Erythroblast (primary cell): ENCODE measurements around the gene PITX3.
"Not testable (repeated sequence)": the region's sequence is repeated elsewhere in the genome, so short reads cannot be mapped to it uniquely, and the experiment has no call there.

Experiments used
- DNase-seq, 2 experiments: peaks; one replicate each; lab custom pipeline; 2025; lab: John Stamatoyannopoulos, UW
- GATA1 ChIP-seq: IDR thresholded peaks from 2 replicates; pipeline ENCODE4 v1.6.1; 2011; ENCODE audit warnings: low read depth, mild to moderate bottlenecking, control low read depth, low read length, moderate library complexity
- POLR2A ChIP-seq: IDR thresholded peaks from 2 replicates; pipeline ENCODE4 v1.6.1; 2011; ENCODE audit warnings: mild to moderate bottlenecking, low read length

PITX3 gene

DNA sequence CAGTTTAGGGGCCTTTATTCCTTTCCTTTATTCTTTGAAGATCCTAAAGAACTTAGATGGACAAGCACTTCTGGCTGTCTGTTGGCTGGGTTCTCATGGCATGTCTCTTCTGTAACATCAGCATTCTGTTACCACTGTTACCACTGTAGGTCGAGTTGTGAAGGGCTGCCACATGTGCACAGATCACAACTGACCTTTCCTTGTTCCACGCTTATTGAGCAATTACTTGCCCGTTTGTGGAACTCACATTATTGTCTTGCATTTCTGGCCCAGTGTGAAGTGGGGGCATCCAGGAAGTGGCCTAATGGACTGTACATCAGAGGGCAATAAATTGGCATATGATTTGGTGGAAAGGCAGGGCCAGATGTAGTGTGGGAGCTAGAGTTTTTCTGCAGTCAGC, 27.7 kb upstream of the PITX3 start:
- no peak for DNase-seq
- TF ChIP-seq POLR2A (no peak), GATA1 (no peak)

DNA sequence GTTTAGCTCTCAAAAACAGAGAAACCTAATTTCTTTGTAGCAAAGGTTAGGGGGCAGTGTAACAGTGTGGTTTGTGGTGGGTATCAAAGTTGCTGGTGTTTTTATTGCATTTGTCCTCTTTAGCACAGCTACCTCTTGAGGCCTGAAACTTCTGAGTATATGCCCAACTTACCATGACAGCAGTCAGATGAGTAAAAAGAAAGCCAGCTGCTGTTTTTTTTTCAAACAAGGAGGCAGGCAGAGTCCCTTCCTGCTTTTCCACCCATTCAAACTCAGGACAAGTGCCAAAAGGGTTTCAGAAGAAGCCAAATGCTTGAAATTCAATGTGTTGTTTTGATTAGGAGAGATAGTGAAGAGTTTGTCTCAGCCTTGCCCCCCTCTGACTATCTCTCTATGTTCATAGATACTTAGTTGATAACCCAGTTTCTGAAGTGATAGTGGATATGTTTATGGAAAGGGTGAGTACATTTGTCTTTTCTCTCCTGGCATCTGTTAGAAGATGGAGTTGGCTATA, 27.1 kb upstream of the PITX3 start:
- TF ChIP-seq GATA1 (no peak), POLR2A (no peak)
- peak in 1 of 2 experiments; percentile 40 for DNase-seq

DNA sequence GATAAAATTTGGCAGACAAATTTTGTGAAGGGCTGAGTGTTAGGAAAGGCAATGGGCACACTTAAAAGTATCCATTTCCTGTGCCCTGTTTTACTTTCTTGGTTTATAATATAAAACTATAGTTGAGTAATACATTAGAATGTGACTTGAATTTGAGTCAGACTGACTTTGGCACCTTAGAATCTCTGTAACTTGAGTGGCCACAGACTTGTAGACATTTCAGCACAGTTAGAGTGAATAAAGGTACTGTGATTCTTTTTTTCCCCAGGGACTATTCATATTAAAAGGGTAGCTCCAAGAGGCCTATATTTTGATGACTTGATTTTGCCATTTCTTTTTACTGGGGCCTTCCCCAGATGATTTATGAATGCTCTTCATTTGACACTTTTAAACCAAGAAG, 26.4 kb upstream of the PITX3 start:
- DNase-seq: no peak
- TF ChIP-seq GATA1 (no peak), POLR2A (no peak)

DNA sequence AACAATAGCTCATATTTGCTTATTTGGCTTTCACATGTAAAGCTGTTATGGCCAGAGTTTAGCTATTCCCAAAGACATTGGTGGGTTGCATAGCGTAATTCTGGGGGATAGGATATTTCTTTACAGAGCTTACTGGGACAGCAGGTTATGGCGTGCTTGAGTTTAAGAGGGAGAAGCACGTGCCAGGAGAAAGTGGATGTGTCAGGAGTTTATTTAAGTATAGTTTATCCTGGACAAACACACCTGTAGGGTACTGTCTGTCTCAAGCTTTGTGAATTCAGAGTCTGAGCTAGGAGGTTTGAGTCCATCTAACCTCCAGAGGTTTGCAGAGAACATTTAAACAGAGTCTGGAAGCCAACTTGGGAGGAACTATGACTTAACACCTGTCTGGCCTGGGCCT, 25.4 kb upstream of the PITX3 start:
- TF ChIP-seq POLR2A (no peak), GATA1 (no peak)
- no peak for DNase-seq

DNA sequence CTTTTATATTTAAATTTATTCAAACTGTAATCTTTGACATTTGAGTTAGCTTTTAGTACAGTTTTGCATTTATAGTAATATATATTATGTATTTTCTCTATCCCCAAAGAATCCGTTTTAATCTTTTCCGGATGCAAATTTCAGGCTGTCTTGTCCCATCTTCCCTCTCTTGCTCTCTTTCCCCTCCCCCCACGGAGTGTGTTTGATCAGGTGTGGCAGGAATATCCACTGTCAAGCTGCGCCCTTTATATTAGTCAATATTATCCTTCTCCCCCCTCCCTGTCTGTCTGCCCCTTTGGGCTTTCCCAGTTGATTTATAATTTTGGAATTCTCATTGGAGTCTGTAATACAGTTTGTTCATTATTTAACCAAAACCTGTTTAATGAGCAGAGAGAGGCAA, 23.1 kb upstream of the PITX3 start:
- TF ChIP-seq GATA1: no peak
- TF ChIP-seq POLR2A: no peak
- DNase-seq: no peak

DNA sequence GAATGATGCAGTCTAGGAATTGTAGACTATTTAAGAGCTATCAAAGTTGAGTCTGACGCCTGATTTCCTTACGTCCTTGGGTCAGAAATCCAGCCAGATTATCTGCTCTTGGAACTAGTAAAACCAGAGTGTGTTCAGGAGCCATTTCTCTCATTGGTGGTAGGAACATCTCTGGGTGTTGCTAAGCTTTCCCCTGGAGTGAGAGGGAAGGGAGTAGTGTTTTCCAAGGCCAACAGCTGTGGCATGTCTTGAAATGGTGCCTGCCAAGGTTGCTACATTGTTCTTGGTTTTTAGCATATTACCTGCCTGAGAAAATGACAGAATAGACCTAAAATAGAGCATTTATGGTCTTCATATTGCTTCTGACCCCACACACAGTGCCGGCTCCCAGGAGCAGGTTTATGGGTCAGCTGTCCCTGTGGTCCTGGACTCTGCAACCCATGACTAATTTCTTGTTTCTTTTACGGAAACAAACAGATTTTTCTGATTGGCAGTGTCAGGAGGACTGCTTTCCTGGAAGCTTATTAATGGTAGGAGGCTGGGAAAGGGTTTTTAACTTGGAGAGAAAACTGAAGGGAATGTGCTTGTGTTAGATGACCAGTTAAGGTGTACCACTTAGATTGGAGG, 21.5 kb upstream of the PITX3 start:
- no peak for TF ChIP-seq POLR2A
- no peak for TF ChIP-seq GATA1

DNA sequence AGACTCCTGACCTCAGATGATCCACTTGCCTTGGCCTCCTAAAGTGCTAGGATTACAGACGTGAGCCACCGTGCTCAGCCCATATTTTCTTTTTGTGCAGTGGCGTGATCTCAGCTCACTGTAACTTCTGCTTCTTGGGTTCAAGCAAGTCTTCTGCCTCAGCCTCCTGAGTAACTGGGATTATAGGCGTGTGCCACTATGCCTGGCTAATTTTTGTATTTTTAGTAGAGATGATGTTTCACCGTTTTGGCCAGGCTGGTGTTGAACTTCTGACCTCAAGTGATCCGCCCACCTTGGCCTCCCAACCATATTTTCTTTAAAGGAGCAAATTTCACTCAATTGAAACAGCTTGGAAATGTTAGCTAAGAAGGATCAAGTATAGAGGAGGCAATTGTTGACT, 20.5 kb upstream of the PITX3 start:
- DNase-seq: no peak
- TF ChIP-seq POLR2A (no peak), GATA1 (no peak)

More for the DNA sequence above, 21.5 kb upstream of the PITX3 start:
- DNase-seq: no peak

DNA sequence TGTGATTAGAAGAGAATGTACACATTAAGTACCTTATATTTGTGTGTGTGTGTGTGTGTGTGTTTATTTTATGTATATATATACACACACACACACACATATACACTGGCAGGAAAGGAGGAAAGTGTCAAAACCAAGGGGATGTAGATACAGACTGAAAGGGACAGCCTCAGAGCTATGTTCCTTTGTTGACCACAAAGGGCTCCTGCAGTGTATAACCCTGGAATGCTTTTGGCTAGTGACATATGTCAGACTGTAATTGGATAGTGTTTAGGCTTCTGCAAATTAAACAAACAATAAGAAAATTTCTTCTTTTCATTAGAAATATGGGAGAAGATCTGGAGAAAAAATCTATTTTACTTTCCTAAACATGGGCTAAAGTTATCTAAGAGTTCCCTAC, 19.9 kb upstream of the PITX3 start:
- no peak for TF ChIP-seq POLR2A
- DNase-seq: no peak

DNA sequence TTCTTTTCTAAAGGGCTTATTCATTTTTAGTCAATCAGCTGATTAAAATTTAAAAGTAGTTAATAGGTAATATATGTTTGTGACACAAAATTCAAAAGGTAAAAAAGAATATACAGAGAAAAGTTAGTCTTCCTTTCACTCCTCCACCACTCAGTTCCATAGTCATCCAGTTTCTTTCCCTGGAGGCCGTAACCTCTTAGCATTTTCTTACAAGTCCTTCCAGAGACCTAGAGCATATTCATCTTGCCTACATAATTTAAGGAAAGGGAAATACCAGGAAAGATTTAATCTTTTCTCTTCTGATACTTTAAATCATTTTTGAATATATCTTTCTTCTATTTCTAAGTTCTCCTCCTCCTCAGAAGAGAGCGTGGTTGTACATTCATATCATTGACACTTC, 14.1 kb upstream of the PITX3 start:
- no peak for TF ChIP-seq POLR2A
- no peak for TF ChIP-seq GATA1
- no peak for DNase-seq

DNA sequence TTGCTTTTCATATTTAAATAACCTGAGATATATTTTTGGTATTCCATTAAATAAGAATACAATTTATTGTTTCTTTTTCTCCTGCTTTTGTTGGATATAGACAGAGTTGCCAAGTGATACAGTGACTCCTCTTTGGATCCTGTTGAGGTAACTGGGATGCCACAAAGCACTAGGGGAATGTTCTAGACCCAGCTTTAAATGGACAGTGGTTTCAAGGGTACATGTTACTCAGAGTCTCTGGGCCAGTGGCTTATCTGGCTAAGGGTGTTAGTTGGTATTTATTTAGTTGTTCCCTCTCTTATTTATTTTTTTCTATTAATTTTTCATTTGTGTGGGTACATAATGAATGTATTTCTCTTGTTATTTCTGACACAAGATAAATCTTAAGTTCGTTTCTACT, 13.1 kb upstream of the PITX3 start:
- no peak for DNase-seq
- TF ChIP-seq POLR2A (no peak), GATA1 (no peak)

DNA sequence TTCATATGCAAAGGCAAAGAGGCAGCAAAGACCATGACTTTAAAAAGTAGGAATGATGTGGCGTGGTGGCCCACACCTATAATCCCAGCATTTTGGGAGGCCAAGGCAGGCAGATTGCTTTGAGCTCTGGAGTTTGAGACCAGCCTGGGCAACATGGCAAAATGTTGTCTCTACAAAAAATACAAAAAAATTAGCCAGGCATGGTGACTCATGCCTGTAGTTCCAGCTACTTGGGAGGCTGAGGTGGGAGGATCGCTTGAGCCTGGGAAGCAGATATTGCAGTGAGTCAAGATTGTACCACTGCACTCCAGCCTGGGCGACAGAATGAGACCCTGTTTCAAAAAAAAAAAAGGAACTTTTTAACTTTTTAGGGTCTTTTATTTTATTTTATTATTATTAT, 11.2 kb upstream of the PITX3 start:
- DNase-seq: not testable (repeated sequence)

DNA sequence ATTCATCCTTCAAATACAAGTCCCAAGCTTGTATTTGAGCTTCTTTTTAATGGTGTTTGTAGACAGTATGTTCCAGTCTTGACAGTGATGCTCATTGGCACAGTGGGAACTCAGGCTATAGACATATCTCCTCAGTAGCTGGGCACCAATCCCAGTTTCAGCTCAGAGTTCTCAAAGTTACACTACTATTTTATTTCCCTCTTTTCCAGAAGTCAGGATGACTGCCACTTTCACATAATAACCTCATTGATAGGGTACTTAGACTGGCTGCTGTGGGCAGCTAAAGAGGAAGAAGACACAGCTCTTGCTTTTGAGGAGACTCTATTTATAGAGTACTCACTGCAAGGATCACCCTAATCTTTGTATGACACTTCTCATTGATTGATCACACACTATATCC, 6.4 kb upstream of the PITX3 start:
- DNase-seq: no peak
- TF ChIP-seq POLR2A (no peak), GATA1 (no peak)

DNA sequence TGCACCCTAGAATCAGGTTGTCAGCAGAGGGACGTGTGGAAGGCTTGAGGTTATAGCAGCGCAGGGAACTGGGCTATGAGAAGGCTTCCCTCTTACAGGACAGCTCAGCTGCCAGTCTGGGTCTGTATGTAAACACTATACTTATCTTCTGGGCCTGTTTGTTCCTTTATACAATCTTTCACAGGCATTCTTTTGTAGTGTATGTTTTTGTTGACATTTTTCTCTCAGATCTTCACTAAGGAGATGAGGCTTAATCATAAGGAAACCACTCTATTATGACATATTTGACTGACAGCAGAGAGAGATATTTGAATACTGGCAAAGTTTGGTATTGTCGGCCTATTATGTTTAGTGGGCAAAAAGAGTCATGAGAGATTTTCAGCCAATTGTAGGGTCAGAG, 4.9 kb upstream of the PITX3 start:
- DNase-seq: peak; percentile 59 to 61
- TF ChIP-seq GATA1: no peak
- no peak for TF ChIP-seq POLR2A

DNA sequence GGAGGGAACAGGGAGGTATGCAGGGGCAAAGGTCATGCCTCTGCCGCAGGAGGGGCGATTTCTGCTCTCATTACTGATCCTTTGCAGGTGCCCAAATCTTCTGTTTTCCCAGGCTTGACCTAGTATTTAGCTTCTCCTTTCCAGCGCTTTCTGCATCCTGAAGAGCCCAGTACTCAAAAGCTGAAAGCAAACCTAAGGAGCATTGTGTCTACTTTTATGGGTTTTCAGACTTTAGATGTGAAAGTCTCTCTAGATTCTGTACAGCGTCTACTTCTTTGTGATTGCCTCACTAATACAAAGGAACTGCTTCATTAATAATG, 4.6 kb upstream of the PITX3 start:
- DNase-seq: no peak
- no peak for TF ChIP-seq POLR2A
- TF ChIP-seq GATA1: no peak

DNA sequence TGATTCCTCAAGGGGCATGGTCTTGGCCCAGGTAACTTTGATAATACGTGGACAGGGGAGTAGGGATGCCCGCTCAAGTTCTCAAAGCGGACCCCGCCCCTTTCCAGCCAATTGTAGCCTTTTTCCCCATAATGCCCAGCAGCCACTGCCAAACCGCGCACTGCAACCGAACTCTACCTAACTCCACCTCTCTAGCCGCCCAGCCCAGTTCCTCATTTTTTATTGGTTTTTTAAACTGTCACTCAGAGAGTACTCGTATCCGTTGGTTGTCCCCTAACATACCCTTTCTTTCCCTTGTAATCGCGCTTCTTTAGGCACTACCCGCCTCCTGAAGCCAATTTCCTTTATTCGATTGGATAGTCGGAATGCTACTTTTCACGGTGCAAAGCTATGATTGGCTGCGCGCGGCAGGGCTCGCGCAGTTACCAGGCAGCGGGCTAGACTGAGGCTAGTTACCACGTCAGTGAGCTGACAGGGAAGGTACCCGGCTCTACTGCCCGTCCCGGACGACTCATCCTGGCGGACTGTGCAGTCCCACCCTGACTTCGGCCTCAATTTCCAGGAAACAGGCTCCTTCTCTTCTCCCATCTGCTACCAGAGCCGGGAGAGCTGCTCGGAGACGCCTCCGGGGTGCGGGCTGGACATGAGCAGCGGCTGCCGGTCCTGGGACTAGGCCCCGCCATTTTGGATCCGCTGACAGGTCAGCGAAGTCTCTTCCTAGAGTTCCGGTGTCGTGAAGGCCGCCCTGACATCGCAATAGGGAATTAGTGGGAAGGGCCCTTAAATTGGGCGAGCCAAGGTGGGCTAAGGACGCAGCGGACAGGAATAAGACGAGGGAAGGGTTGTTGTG, 4.0 kb upstream of the PITX3 start, which contains the start of gene GBF1:
TSS of gene GBF1 (plus strand) at position 451 of the 850 bp plus-strand sequence. CDS start 13,407 bp downstream, outside the sequence.
- TF ChIP-seq POLR2A: peak; percentile 97
- no peak for TF ChIP-seq GATA1
- DNase-seq: peak; percentile 99 to 100
